Ishikawa (cell line): ENCODE data around the gene TSPAN9.

Experiments
- CEBPB ChIP-seq: IDR thresholded peaks from 2 replicates; pipeline ENCODE4 v1.6.1; 2012
- CREB1 ChIP-seq: IDR thresholded peaks from 2 replicates; pipeline ENCODE4 v1.6.1; 2012; ENCODE audit warnings: low read depth
- EGR1 ChIP-seq: IDR thresholded peaks from 2 replicates; pipeline ENCODE4 v1.6.1; 2012
- EP300 ChIP-seq: IDR thresholded peaks from 2 replicates; pipeline ENCODE4 v1.6.1; 2012; ENCODE audit warnings: borderline replicate concordance
- FOXM1 ChIP-seq: IDR thresholded peaks from 2 replicates; pipeline ENCODE4 v1.6.1; 2012; ENCODE audit warnings: low read depth, borderline replicate concordance
- MAX ChIP-seq: IDR thresholded peaks from 2 replicates; pipeline ENCODE4 v1.6.1; 2012
- NFIC ChIP-seq: IDR thresholded peaks from 2 replicates; pipeline ENCODE4 v1.6.1; 2012
- RAD21 ChIP-seq: IDR thresholded peaks from 2 replicates; pipeline ENCODE4 v1.6.1; 2012; ENCODE audit warnings: low read depth
- REST ChIP-seq: IDR thresholded peaks from 2 replicates; pipeline ENCODE4 v1.6.1; 2012; ENCODE audit warnings: low read depth, mild to moderate bottlenecking
- TAF1 ChIP-seq: IDR thresholded peaks from 2 replicates; pipeline ENCODE4 v1.6.1; 2012; ENCODE audit warnings: low read depth, mild to moderate bottlenecking
- TCF12 ChIP-seq: IDR thresholded peaks from 2 replicates; pipeline ENCODE4 v1.6.1; 2012; ENCODE audit warnings: low read depth
- TEAD4 ChIP-seq: IDR thresholded peaks from 2 replicates; pipeline ENCODE4 v1.6.1; 2012
- USF1 ChIP-seq: IDR thresholded peaks from 2 replicates; pipeline ENCODE4 v1.6.1; 2012
- YY1 ChIP-seq: IDR thresholded peaks from 2 replicates; pipeline ENCODE4 v1.6.1; 2012; ENCODE audit warnings: low read depth
- ZBTB7A ChIP-seq: IDR thresholded peaks from 2 replicates; pipeline ENCODE4 v1.6.1; 2012; ENCODE audit warnings: low read depth

The TSPAN9 gene

GRCh38 chr12:3034067-3034750 is 43.0 kb upstream of the TSPAN9 start:
- TF ChIP-seq RAD21 (peak; percentile 68), CEBPB (no peak)

- TF ChIP-seq REST (no peak), TEAD4 (peak; percentile 80)
Measured at GRCh38 chr12:3035171-3035570, 42.0 kb upstream of the TSPAN9 start.

GRCh38 chr12:3035815-3036702 is 41.1 kb upstream of the TSPAN9 start:
- no peak for TF ChIP-seq NFIC
- peak; percentile 26; the same call in 1 of the 2 replicates for TF ChIP-seq RAD21
- no peak for TF ChIP-seq ZBTB7A

GRCh38 chr12:3036901-3037600 is 40.1 kb upstream of the TSPAN9 start:
- TF ChIP-seq EP300 = no peak
- no peak for TF ChIP-seq FOXM1
- no peak for TF ChIP-seq USF1
- no peak for TF ChIP-seq MAX
- no peak for TF ChIP-seq TAF1
- no peak for TF ChIP-seq YY1
- TF ChIP-seq TCF12 = no peak
- TF ChIP-seq CEBPB = no peak
- no peak for TF ChIP-seq RAD21
- no peak for TF ChIP-seq TEAD4
- no peak for TF ChIP-seq EGR1
- no peak for TF ChIP-seq REST
- TF ChIP-seq CREB1 = no peak
- no peak for TF ChIP-seq NFIC
- TF ChIP-seq ZBTB7A = no peak

- no peak for TF ChIP-seq CEBPB
Measured at GRCh38 chr12:3038166-3038565, 39.0 kb upstream of the TSPAN9 start.

- TF ChIP-seq EP300 (no peak), EGR1 (no peak), RAD21 (no peak), YY1 (no peak), NFIC (no peak), REST (no peak)
Measured at GRCh38 chr12:3038926-3039510, 38.2 kb upstream of the TSPAN9 start.
